K562 (cell line): ENCODE measurements around the gene BAIAP3. TPM values are rescaled to one million over a fixed set of nuclear protein-coding genes. Genes with fewer than 3 reads are reported as not detected.

ENCODE experiments used
- ATF7 ChIP-seq: fragments of 450-650 bp; IDR thresholded peaks from 2 replicates; pipeline ENCODE4 v1.7.1; 2014; ENCODE audit warnings: mild to moderate bottlenecking, moderate library complexity
- HDAC2 ChIP-seq: fragments of 450-650 bp; IDR thresholded peaks from 2 replicates; pipeline ENCODE4 v1.6.1; 2016; ENCODE audit warnings: mild to moderate bottlenecking
- JUND ChIP-seq, 2 experiments: IDR thresholded peaks; 2 replicates in 1 of 2; 3 replicates in 1 of 2; pipeline ENCODE4 v1.6.1; 2011; ENCODE audit warnings: borderline replicate concordance in 2 of 2, low read depth in 2 of 2, low read length in 2 of 2, improper control_type of control experiment in 1 of 2, missing biosample characterization in 1 of 2, missing genetic modification characterization in 1 of 2, missing genetic modification reagents in 1 of 2
- LEF1 ChIP-seq: fragments of 450-650 bp; IDR thresholded peaks from 2 replicates; pipeline ENCODE4 v1.6.1; 2016; ENCODE audit warnings: mild to moderate bottlenecking
- MYNN ChIP-seq, 2 experiments: sonication (generic); formaldehyde crosslinking in 1 of 2; IDR thresholded peaks; 2 replicates each; pipeline versions ENCODE4 v1.5.0 to v1.6.1; 2016 to 2020; ENCODE audit warnings: antibody characterized with exemption in 1 of 2, missing genetic modification reagents in 1 of 2
- NR2C2 ChIP-seq, 2 experiments: fragments of 200-800 bp in 1 of 2; sonication (Bioruptor generic) in 1 of 2; sonication (generic) in 1 of 2; formaldehyde crosslinking in 1 of 2; IDR thresholded peaks; 2 replicates each; pipeline versions ENCODE4 v1.6.1 to v1.8.0; 2016 to 2022; ENCODE audit warnings: mild to moderate bottlenecking in 1 of 2, missing compliant biosample characterization in 1 of 2, missing genetic modification characterization in 1 of 2, missing genetic modification reagents in 1 of 2
- POLR2G ChIP-seq: fragments of 200-400 bp; formaldehyde crosslinking; IDR thresholded peaks from 2 replicates; pipeline ENCODE4 v1.6.1; 2017; ENCODE audit warnings: low read depth, mild to moderate bottlenecking, antibody characterized with exemption, low read length, moderate library complexity
- SAFB2 ChIP-seq: fragments of 200-400 bp; formaldehyde crosslinking; IDR thresholded peaks from 2 replicates; pipeline ENCODE4 v1.6.1; 2018; ENCODE audit warnings: borderline replicate concordance, low read length, low read depth, moderate library complexity; ENCODE audit not compliant: severe bottlenecking
- ZNF239 ChIP-seq: fragments of 250-450 bp; sonication (Bioruptor Pico); IDR thresholded peaks from 2 replicates; pipeline ENCODE4 v1.4.0; 2020; ENCODE audit warnings: mild to moderate bottlenecking
- ZNF77 ChIP-seq: fragments of 250-450 bp; sonication (Bioruptor Pico); IDR thresholded peaks from 2 replicates; pipeline ENCODE4 v1.5.0; 2020
- polyA plus RNA-seq, 8 experiments: library from polyadenylated mRNA; depleted of rRNA in 4 of 8; stranded (reverse) in 5 of 8; unstranded in 3 of 8; fragments of >200 nt; fragmentation: Nextera tagmentation in 2 of 8; fragmentation: Illumina TruSeq in 1 of 8; extraction: Ambion mirVana in 2 of 8; extraction: Trizol in 1 of 8; gene quantifications; 2 replicates each; pipeline versions ENCODE4 v1.2.1 to v1.2.3, GENCODE V29; 2011 to 2014; ENCODE audit warnings: inconsistent platforms in 1 of 8, missing spikeins in 1 of 8
- total RNA-seq, 7 experiments: library from RNA; depleted of rRNA in 6 of 7; stranded (reverse); fragments of >200 nt in 6 of 7; fragmentation: Illumina TruSeq in 2 of 7; extraction: Trizol in 2 of 7; gene quantifications; 2 replicates each; pipeline versions ENCODE4 v1.2.1 to v1.2.3, GENCODE V29; 2011 to 2021; ENCODE audit warnings: low replicate concordance in 1 of 7
- TF ChIP-seq, protein P1 (sequence below): sonication (generic); formaldehyde crosslinking; IDR thresholded peaks from 2 replicates; pipeline ENCODE4 v1.8.0; 2022; ENCODE audit warnings: mild to moderate bottlenecking, missing genetic modification reagents
- TF ChIP-seq, protein P2 (sequence below): conservative IDR thresholded peaks from 2 replicates; pipeline ENCODE4 v1.6.1; 2011; ENCODE audit warnings: low read depth, mild to moderate bottlenecking, low read length; ENCODE audit not compliant: control insufficient read depth
- TF ChIP-seq, protein P3 (sequence below): fragments of 250-450 bp; sonication (Bioruptor Pico); IDR thresholded peaks from 2 replicates; pipeline ENCODE4 v1.4.0; 2020; ENCODE audit warnings: mild to moderate bottlenecking, moderate library complexity
- TF ChIP-seq, protein P4 (sequence below): sonication (generic); formaldehyde crosslinking; IDR thresholded peaks from 2 replicates; pipeline ENCODE4 v1.8.0; 2022; ENCODE audit warnings: mild to moderate bottlenecking, missing genetic modification reagents, borderline replicate concordance
- TF ChIP-seq, protein P5 (sequence below): fragments of 250-450 bp; sonication (Bioruptor Pico); IDR thresholded peaks from 2 replicates; pipeline ENCODE4 v1.4.0; 2020

Gene BAIAP3
- total and polyA plus RNA-seq, 9 of the 15 experiments (the other 6 are each of a cell fraction or from before 2014, with no cell fraction given) = 0.03 to 4.5 (median 0.57) TPM; not detected in 1

DNA sequence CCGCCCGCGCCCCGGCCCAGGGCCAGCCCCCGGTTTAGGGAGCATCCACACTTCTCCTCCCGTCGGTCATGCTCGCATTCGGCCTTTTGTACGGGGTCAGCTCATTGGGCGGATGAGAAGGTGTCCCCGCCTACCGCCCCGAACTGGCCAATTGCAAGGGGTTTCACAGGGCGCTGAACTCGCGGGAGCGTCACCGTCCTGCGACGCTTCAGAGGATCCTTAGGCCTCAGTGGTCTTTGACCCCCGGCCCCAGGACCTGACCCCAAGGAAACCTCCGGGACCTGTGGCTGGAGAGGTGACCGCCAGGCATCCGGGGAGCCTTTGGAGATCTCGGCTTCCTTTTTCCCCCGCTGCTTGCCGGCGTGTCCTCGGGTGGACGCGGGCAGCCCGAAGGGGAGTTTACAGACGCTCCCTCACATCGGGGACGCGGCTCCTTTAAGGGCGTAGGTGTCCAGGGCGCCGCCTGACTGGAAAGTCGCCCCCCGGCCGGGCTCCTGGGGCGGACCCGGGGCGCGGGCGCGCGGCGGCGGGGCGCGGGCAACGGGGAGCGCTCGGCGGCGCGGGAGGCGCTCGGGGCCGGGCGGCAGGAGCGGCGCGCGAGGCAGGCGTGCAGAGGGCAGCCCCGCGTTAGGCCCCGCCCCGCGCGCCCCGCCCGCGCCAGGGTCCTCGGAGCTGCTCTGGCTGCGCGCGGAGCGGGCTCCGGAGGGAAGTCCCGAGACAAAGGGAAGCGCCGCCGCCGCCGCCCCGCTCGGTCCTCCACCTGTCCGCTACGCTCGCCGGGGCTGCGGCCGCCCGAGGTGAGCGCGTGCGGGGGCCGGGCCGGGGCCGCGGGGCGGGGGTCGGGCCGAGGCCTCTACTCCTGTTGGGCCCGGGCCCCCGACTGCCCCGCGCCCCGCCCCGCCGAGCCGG is 24.2 kb upstream of the BAIAP3 start, which contains the start of gene UBE2I (continued):
- TF ChIP-seq, protein P1, sequence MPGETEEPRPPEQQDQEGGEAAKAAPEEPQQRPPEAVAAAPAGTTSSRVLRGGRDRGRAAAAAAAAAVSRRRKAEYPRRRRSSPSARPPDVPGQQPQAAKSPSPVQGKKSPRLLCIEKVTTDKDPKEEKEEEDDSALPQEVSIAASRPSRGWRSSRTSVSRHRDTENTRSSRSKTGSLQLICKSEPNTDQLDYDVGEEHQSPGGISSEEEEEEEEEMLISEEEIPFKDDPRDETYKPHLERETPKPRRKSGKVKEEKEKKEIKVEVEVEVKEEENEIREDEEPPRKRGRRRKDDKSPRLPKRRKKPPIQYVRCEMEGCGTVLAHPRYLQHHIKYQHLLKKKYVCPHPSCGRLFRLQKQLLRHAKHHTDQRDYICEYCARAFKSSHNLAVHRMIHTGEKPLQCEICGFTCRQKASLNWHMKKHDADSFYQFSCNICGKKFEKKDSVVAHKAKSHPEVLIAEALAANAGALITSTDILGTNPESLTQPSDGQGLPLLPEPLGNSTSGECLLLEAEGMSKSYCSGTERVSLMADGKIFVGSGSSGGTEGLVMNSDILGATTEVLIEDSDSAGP (CRISPR knock-in tag) = peak; percentile 96
- TF ChIP-seq MYNN (IDR thresholded peaks at IDR 0.05) (no peak), MYNN (CRISPR knock-in tag; IDR thresholded peaks at IDR 0.05) (0 out of 2 replicates have a peak, but pooled peaks have one; percentile 21), NR2C2 (CRISPR knock-in tag; IDR thresholded peaks at IDR 0.05) (no peak; the same call in 1 of the 2 replicates), NR2C2 (tag; IDR thresholded peaks at IDR 0.05) (peak; percentile 83), ATF7 (peak; percentile 87), SAFB2 (no peak), POLR2G (peak; percentile 85), JUND (IDR thresholded peaks at IDR 0.05; ENCODE audit: borderline replicate concordance, low read depth, low read length) (peak; percentile 49), JUND (tag; IDR thresholded peaks at IDR 0.05; ENCODE audit: borderline replicate concordance, low read depth, low read length) (0 out of 3 replicates have a peak, but pooled peaks have one; percentile 26), LEF1 (peak; percentile 78), HDAC2 (peak; percentile 58; the same call in 1 of the 2 replicates), ZNF239 (CRISPR knock-in tag) (no peak), ZNF77 (CRISPR knock-in tag) (no peak)
- TF ChIP-seq, protein P2, sequence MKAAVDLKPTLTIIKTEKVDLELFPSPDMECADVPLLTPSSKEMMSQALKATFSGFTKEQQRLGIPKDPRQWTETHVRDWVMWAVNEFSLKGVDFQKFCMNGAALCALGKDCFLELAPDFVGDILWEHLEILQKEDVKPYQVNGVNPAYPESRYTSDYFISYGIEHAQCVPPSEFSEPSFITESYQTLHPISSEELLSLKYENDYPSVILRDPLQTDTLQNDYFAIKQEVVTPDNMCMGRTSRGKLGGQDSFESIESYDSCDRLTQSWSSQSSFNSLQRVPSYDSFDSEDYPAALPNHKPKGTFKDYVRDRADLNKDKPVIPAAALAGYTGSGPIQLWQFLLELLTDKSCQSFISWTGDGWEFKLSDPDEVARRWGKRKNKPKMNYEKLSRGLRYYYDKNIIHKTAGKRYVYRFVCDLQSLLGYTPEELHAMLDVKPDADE = peak; percentile 59; the same call in 1 of the 2 replicates
- TF ChIP-seq, protein P3, sequence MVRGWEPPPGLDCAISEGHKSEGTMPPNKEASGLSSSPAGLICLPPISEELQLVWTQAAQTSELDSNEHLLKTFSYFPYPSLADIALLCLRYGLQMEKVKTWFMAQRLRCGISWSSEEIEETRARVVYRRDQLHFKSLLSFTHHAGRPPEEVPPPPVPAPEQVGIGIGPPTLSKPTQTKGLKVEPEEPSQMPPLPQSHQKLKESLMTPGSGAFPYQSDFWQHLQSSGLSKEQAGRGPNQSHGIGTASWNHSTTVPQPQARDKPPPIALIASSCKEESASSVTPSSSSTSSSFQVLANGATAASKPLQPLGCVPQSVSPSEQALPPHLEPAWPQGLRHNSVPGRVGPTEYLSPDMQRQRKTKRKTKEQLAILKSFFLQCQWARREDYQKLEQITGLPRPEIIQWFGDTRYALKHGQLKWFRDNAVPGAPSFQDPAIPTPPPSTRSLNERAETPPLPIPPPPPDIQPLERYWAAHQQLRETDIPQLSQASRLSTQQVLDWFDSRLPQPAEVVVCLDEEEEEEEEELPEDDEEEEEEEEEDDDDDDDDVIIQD (CRISPR knock-in tag) = no peak
- TF ChIP-seq, protein P4, sequence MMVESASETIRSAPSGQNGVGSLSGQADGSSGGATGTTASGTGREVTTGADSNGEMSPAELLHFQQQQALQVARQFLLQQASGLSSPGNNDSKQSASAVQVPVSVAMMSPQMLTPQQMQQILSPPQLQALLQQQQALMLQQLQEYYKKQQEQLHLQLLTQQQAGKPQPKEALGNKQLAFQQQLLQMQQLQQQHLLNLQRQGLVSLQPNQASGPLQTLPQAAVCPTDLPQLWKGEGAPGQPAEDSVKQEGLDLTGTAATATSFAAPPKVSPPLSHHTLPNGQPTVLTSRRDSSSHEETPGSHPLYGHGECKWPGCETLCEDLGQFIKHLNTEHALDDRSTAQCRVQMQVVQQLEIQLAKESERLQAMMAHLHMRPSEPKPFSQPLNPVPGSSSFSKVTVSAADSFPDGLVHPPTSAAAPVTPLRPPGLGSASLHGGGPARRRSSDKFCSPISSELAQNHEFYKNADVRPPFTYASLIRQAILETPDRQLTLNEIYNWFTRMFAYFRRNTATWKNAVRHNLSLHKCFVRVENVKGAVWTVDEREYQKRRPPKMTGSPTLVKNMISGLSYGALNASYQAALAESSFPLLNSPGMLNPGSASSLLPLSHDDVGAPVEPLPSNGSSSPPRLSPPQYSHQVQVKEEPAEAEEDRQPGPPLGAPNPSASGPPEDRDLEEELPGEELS (CRISPR knock-in tag) = peak; percentile 96; the same call in 1 of the 2 replicates
- TF ChIP-seq, protein P5, sequence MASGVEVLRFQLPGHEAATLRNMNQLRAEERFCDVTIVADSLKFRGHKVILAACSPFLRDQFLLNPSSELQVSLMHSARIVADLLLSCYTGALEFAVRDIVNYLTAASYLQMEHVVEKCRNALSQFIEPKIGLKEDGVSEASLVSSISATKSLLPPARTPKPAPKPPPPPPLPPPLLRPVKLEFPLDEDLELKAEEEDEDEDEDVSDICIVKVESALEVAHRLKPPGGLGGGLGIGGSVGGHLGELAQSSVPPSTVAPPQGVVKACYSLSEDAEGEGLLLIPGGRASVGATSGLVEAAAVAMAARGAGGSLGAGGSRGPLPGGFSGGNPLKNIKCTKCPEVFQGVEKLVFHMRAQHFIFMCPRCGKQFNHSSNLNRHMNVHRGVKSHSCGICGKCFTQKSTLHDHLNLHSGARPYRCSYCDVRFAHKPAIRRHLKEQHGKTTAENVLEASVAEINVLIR (CRISPR knock-in tag) = peak; percentile 90
